Nephron progenitor cell (in vitro differentiated cells): Measurements from ENCODE around the gene ASPSCR1.

Experiments
- DNase-seq: peaks from one replicate; pipeline ENCODE4 v3.0.0; 2021
- H3K27ac Mint-ChIP-seq: 2 replicates; pipeline ENCODE4 v1.8.0; 2021; ENCODE audit warnings: mild to moderate bottlenecking, moderate library complexity, mixed read lengths
- H3K27me3 Mint-ChIP-seq: 2 replicates; pipeline ENCODE4 v1.8.0; 2021; ENCODE audit warnings: mild to moderate bottlenecking, low read depth, mixed read lengths; ENCODE audit not compliant: poor library complexity
- H3K36me3 Mint-ChIP-seq: 2 replicates; pipeline ENCODE4 v1.8.0; 2021; ENCODE audit warnings: low read depth, mixed read lengths
- H3K4me1 Mint-ChIP-seq: 2 replicates; pipeline ENCODE4 v1.8.0; 2021; ENCODE audit warnings: mixed read lengths
- H3K4me3 Mint-ChIP-seq: 2 replicates; pipeline ENCODE4 v1.8.0; 2021; ENCODE audit warnings: mild to moderate bottlenecking, moderate library complexity, mixed read lengths
- H3K9me3 Mint-ChIP-seq: 2 replicates; pipeline ENCODE4 v1.8.0; 2021; ENCODE audit warnings: mild to moderate bottlenecking, moderate library complexity, mixed read lengths
- TF ChIP-seq, protein P1 (sequence below): fragments of 200-600 bp; sonication (generic); IDR thresholded peaks from 2 replicates; pipeline ENCODE4 v1.5.0; 2021; ENCODE audit warnings: antibody characterized with exemption

ASPSCR1 gene

DNA sequence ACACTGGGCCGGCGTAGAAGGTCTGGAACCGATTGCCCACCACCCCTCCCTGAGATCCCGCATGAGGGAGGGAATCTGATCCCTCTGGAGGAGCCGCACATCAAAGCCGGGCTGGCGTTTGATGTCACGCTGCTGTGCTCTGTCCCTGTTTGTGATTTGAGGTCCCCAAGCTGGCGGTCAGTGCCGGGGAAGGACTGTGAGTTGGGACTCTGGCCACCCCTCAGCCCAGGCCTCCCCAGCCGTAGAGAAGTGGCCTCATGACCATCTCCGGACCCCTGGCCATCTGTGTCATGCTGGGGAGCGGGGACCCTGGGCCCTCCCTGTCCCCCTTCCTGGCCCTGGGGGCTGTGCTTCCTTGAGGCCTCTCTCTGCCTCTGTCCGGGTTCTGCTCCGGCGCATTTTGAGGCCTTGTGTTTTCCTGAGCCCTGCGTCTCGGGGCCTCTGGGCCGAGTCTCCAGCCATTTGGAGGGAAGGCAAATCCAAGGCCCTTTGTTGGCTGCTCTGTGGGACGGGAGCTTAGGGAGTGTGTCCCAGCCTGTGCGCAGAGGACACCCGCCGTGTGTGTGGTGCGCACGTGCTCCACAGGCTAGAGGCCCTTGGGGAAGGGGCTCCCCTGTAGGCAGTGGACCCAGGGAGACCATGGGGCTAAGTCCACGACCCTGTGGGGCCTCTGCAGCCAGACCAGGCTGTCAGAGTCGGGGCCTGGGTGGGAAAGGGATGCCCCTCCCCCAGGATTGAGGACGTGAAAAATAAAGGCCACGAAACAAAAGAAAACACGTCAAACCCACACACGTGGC, 15.1 kb downstream of the ASPSCR1 start:
- Mint-ChIP-seq H3K36me3 (peaks cover 25% of the 10 kb centered on the region), H3K27me3 (no peaks in the 10 kb centered on the region), H3K4me1 (peaks cover 68% of the 10 kb centered on the region), H3K27ac (peak overlapping the region; percentile 95), H3K9me3 (peaks cover 3% of the 10 kb centered on the region), H3K4me3 (peak overlapping the region; percentile 34)
- TF ChIP-seq, protein P1, sequence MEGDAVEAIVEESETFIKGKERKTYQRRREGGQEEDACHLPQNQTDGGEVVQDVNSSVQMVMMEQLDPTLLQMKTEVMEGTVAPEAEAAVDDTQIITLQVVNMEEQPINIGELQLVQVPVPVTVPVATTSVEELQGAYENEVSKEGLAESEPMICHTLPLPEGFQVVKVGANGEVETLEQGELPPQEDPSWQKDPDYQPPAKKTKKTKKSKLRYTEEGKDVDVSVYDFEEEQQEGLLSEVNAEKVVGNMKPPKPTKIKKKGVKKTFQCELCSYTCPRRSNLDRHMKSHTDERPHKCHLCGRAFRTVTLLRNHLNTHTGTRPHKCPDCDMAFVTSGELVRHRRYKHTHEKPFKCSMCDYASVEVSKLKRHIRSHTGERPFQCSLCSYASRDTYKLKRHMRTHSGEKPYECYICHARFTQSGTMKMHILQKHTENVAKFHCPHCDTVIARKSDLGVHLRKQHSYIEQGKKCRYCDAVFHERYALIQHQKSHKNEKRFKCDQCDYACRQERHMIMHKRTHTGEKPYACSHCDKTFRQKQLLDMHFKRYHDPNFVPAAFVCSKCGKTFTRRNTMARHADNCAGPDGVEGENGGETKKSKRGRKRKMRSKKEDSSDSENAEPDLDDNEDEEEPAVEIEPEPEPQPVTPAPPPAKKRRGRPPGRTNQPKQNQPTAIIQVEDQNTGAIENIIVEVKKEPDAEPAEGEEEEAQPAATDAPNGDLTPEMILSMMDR = no peak
- DNase-seq = peak; percentile 75

DNA sequence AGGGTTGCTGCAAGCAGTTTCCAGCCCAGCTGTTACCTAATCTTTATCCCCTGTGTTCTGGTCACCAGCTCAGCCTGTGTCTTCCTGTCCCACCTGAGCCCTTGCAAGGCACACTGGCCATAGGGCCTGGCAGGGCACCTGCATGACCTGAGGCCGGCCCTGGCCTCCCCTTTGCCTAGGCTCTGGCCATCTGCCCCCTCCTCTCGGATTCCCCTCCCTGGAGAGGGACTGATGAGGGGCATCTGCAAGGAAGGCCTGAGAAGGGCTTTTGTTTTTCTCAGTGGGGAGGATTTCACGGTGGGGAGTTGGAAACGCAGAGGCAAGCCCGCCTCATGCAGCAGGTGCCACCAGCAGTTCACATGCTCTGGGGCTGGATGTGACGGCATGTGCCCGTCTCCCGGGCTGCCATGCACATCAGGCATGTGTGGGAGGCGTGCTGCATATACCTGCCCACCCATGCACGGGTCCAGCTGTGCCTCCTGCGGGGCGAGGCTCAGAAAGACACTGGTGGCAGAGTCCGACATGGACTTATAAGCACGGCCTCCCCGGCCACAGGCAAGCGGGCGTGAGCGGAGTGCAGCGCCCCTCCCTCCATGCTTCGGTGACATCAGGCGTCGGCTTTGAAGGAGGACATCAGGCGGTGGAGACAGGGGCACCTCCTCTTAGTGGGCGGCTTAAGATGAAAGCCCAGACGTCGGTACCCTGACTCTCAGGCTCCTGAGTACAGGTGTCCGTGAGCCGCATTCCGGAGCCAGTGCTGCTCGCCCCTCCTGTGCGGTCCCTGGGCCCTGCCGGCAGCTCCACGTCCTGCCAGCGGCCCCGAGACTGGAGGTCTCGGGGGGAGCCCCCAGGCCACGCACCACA, 16.5 kb downstream of the ASPSCR1 start:
- Mint-ChIP-seq H3K4me1 (peaks cover 78% of the 10 kb centered on the region), H3K36me3 (peaks cover 31% of the 10 kb centered on the region), H3K9me3 (peaks cover 3% of the 10 kb centered on the region), H3K27me3 (no peaks in the 10 kb centered on the region), H3K4me3 (no peak overlapping the region), H3K27ac (no peak overlapping the region)
- no peak for DNase-seq
- TF ChIP-seq, protein P1 = no peak

DNA sequence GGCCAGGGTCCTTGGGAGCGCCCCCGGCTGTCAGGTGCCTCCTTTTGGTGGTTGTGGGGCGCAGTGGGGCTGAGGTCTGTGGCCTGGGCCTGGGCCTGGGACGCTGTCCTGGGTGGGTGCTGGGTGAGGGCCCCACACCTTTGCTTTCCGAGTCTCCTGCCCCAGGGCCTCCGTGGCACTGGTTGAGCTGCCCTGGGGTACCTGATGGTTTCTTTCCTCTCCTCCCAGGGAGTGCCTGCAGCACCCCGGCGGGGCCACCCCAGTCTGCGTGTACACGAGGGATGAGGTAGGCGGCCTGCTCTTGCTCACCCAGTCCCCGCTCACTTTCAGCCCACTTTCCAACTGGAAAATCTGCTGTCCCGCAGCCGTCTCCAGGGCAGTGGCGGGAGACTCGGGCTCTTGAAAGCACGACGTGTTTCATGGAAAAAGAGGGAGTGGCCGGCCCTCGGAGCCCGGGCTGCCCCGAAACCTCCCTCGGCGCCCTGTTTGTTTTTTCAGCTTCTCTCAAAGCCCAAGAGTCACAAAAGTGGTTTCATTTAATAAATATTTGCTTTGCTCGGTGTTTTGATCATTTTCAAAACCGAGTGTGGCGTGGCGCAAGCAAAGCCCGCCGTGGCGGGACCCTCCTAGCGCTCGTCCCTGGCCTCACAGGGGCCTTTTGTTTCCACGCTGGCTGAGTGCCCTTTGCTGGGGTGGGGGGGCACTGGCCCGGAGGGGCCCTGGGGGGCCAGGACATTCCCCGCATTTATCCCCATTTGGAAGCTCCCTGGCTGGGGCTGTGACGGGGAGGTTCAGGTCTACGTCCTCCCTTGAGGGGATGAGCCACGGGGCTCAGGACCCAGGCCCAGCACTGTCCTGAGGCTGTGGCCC, 17.4 kb downstream of the ASPSCR1 start:
- DNase-seq = no peak
- H3K27ac Mint-ChIP-seq = no peak overlapping the region
- TF ChIP-seq, protein P1 = no peak
- no peaks in the 10 kb centered on the region for H3K27me3 Mint-ChIP-seq
- H3K36me3 Mint-ChIP-seq = peaks cover 24% of the 10 kb centered on the region
- peaks cover 3% of the 10 kb centered on the region for H3K9me3 Mint-ChIP-seq
- H3K4me3 Mint-ChIP-seq = no peak overlapping the region
- H3K4me1 Mint-ChIP-seq = peaks cover 77% of the 10 kb centered on the region

DNA sequence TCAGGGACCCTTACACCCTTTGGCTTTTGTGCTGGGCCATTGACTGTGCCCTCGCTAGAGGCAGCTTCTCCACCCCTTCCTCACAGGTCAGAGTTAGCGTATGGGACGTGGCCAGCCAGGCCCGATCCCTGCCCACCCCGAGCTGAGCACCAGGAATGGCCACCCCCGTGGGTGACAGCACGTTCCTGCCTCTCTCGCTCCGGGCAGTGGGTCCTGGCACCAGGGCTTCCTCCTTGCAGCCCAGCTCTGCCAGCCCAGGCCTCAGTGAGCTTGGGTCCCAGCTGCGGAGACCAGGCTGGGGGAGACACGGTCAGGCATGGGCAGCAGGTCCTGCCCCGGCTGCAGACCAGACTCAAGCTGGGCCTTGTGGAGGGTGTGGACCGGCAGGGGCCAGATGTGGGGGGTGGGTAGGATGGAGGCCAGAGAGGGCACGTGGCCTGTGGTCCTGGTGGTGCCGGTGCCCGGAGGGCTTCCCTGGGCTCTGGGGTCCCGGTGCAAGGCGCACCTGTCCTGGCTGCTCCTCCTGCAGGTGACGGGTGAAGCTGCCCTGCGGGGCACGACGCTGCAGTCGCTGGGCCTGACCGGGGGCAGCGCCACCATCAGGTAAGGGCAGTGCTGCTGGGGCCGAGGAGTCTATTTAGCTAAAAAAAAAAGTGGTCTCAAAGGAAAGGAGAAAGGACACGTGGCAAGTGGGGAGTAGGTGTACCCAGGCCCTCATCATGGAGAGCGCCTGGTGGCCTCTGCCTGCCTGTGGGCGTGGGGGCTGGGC, 18.2 kb downstream of the ASPSCR1 start:
- no peak overlapping the region for H3K4me3 Mint-ChIP-seq
- no peak for DNase-seq
- no peak overlapping the region for H3K27ac Mint-ChIP-seq
- TF ChIP-seq, protein P1 = no peak
- H3K36me3 Mint-ChIP-seq = peaks cover 16% of the 10 kb centered on the region
- H3K9me3 Mint-ChIP-seq = peaks cover under 1% of the 10 kb centered on the region
- H3K27me3 Mint-ChIP-seq = no peaks in the 10 kb centered on the region
- peaks cover 79% of the 10 kb centered on the region for H3K4me1 Mint-ChIP-seq

GRCh38 chr17:81996232-81996756, 18.9 kb downstream of the ASPSCR1 start:
- Mint-ChIP-seq H3K36me3 (peaks cover 14% of the 10 kb centered on the region), H3K4me3 (no peak overlapping the region), H3K4me1 (peaks cover 75% of the 10 kb centered on the region), H3K27ac (peak overlapping the region; percentile 19), H3K9me3 (no peaks in the 10 kb centered on the region), H3K27me3 (no peaks in the 10 kb centered on the region)
- DNase-seq = no peak
- TF ChIP-seq, protein P1 = no peak
